ENCODE data around the gene TMEM179. TPM values are rescaled to one million over a fixed set of nuclear protein-coding genes. Genes with fewer than 3 reads are reported as not detected.

The TMEM179 gene
- total and polyA plus RNA-seq, 9 donors: 0.19 to 0.30 (median 0.22) TPM; not detected in 6

GRCh38 chr14:104644656-104645378 lies 40.2 kb upstream of the TMEM179 start:
- Histone ChIP-seq H3K9me3 (no peaks in the 10 kb centered on the region), H3K27me3 (no peaks in the 10 kb centered on the region), H3K4me3 (no peak overlapping the region), H3K4me1 (ENCODE audit: insufficient read depth) (no peaks in the 10 kb centered on the region), H3K36me3 (no peaks in the 10 kb centered on the region), H3K27ac (no peak overlapping the region)
- no peak for DNase-seq
- TF ChIP-seq EP300 (IDR thresholded peaks at IDR 0.05) (no peak), CTCF (IDR thresholded peaks at IDR 0.05) (no peak), POLR2A (IDR thresholded peaks at IDR 0.05) (no peak)
- WGBS, 3 donors: 67 to 70% (median 68%) methylated on average over 11 of the region's 11 CpGs
- intact Hi-C loops (cut with DNase I): loop anchor here in 1 of 4 donors (5.0 to 10.0 kb wide), 2 partner anchors 508 to 570 kb away; partner anchors contain the start of gene KIF26A

GRCh38 chr14:104644091-104644635 lies 39.6 kb upstream of the TMEM179 start:
- Histone ChIP-seq H3K36me3 (no peaks in the 10 kb centered on the region), H3K4me3 (no peak overlapping the region), H3K9me3 (no peaks in the 10 kb centered on the region), H3K27ac (no peak overlapping the region), H3K4me1 (ENCODE audit: insufficient read depth) (no peaks in the 10 kb centered on the region), H3K27me3 (no peaks in the 10 kb centered on the region)
- intact Hi-C loops (cut with DNase I): loop anchor here in 1 of 4 donors (5.0 to 10.0 kb wide), 2 partner anchors 507 to 569 kb away; partner anchors contain the start of gene KIF26A
- DNase-seq: no peak
- TF ChIP-seq POLR2A (IDR thresholded peaks at IDR 0.05) (no peak), EP300 (IDR thresholded peaks at IDR 0.05) (no peak), CTCF (IDR thresholded peaks at IDR 0.05) (no peak)
- WGBS, 3 donors: 75 to 82% (median 78%) methylated on average over 12 of the region's 12 CpGs

GRCh38 chr14:104643306-104643705 lies 38.7 kb upstream of the TMEM179 start:
- H3K4me1 ChIP-seq (ENCODE audit: insufficient read depth): no peaks in the 10 kb centered on the region
- no peak overlapping the region for H3K4me3 ChIP-seq
- WGBS, 3 donors: 57 to 65% (median 62%) methylated on average over 8 of the region's 8 CpGs
- no peak for DNase-seq
- TF ChIP-seq CTCF (IDR thresholded peaks at IDR 0.05): no peak
- no peak for TF ChIP-seq EP300 (IDR thresholded peaks at IDR 0.05)
- no peak for TF ChIP-seq POLR2A (IDR thresholded peaks at IDR 0.05)
- no peaks in the 10 kb centered on the region for H3K27me3 ChIP-seq
- H3K9me3 ChIP-seq: no peaks in the 10 kb centered on the region
- intact Hi-C loops (cut with DNase I): loop anchor here in 1 of 4 donors (5.0 to 10.0 kb wide), 2 partner anchors 506 to 569 kb away; partner anchors contain the start of gene KIF26A
- H3K27ac ChIP-seq: no peak overlapping the region
- no peaks in the 10 kb centered on the region for H3K36me3 ChIP-seq

- H3K9me3 ChIP-seq: no peaks in the 10 kb centered on the region
- 92 to 96% (median 92%) methylated on average over 9 of the region's 9 CpGs for WGBS, 3 donors
- no peak for DNase-seq
- no peaks in the 10 kb centered on the region for H3K36me3 ChIP-seq
- no peak for TF ChIP-seq EP300 (IDR thresholded peaks at IDR 0.05)
- TF ChIP-seq CTCF (IDR thresholded peaks at IDR 0.05): no peak
- TF ChIP-seq POLR2A (IDR thresholded peaks at IDR 0.05): no peak
- H3K27me3 ChIP-seq: no peaks in the 10 kb centered on the region
- no peak overlapping the region for H3K4me3 ChIP-seq
- H3K4me1 ChIP-seq (ENCODE audit: insufficient read depth): no peaks in the 10 kb centered on the region
- no peak overlapping the region for H3K27ac ChIP-seq
- intact Hi-C loops (cut with DNase I): loop anchor here in 1 of 4 donors (5.0 to 10.0 kb wide), 2 partner anchors 505 to 568 kb away; partner anchors contain the start of gene KIF26A
Observed at GRCh38 chr14:104642540-104642868, 37.9 kb upstream of the TMEM179 start.

All from ovary (tissue), 9 donors.